ENCODE measurements around the gene AHRR.
"Not testable (repeated sequence)": the region's sequence is repeated elsewhere in the genome, so short reads cannot be mapped to it uniquely, and the experiment has no call there.

AHRR gene

DNA sequence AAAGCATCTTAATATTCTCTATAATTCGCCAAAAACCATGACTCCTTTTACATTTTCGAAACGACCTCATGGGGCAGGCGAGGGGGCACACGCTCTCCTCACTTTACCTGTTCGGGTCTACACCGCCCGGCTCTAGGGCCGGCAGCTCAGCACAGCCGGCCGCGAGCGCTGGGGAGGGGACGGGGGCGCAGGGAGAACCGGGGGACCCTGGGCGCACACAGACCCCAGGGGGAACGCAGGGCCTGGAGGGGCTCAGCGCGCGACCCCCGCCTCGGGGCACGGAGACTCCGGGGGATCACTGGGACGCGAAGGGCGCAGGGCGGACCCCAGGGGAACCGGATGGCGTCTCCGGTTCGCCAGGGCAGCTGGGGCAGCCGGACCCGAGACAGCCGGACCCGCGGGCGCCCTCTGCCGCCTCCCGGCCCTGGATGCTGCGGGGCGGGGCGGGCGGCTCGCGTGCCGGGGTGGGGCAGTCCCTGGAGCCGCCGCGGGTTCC, at the start of gene AHRR:
AHRR (plus strand) TSS at position 485 of the 496 bp plus-strand sequence. CDS start 22,189 bp downstream, outside the sequence.
- peak; percentile 67 for DNase-seq

DNA sequence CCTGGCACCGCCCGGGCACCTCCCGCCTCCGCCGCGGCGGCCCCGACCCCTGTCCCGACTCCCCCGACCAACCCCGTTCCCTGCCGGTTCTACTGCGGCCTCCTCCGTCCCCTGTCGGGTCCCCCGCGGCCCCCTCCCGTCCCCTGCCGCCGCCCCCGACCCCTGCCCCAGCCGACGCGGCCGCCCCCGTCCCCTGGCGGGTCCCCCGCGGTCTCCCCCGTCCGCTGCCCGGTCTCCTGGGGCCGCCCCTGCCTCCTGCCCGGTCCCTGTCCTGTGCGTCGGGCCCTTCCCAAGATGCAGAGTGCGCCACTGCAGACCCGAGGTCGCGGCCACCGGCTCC, 49.7 kb upstream of the AHRR start:
- DNase-seq, result not testable (repeated sequence)

DNA sequence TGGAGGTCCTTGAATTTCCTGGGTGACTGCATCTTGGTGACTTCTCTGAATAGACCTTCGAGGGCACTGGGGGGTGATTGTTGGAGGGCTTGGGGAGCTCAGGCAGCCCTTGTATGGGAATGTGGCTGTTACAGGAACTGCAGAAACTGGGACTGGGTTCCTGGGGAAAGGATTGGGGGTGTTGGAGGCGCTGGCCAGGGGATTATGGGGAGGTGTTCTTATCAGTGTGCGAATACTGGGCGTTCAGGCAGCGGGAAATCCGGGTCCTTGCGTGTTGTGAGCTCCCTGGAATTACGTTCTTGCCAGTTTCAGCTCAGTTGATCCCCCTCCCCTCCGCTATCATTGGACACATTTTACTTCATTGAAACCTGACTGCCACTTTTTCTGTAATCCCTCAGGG, 48.4 kb upstream of the AHRR start:
- not testable (repeated sequence) for DNase-seq

GRCh38 chr5:273491-273890, 48.0 kb upstream of the AHRR start:
- DNase-seq, result not testable (repeated sequence)

- DNase-seq, result not testable (repeated sequence)
These were observed 47.2 kb upstream of the AHRR start for GRCh38 chr5:274346-274745.

DNA sequence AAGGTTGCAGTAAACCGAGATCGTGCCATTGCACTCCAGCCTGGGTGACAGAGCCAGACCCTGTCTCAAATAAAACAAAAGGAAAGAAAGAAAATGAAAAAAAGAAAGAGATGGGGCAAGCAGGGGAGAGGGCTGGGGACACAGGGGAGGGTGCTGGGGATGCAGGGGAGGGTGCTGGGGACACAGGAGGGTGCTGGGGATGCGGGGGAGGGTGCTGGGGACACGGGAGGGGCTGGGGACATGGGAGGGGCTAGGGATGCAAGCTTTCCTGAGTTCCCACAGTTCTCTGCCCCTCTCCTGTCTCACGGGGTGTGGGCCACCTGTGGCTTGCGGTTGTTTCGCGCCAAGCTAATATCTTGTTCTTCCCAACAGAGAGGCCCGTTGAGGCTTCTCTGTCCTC, 42.9 kb upstream of the AHRR start:
- no peak for DNase-seq

- DNase-seq, result not testable (repeated sequence)
These were observed 42.4 kb upstream of the AHRR start for GRCh38 chr5:279051-279665.

- no peak for DNase-seq
These were observed 35.4 kb upstream of the AHRR start for GRCh38 chr5:285991-286557.

DNA sequence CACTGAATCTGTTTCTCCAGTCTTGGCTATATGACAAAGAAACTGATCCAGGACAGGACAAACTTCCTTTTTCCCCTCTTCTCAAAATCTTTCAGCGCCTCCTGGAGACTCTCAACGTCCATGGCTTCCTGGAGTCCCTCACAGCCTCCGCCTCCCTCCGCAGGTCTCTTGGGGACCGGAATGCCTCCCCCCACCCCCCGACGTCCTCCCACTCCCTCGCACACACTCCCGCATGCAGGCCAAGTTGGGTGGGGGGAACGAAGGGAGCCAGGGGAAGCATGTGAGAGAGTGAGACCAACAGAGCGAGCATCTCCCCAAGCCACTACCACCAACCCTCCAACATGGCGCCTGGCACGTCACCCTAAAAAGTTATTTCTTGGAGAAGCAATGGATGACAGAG, 31.3 kb upstream of the AHRR start:
- DNase-seq, result not testable (repeated sequence)

DNA sequence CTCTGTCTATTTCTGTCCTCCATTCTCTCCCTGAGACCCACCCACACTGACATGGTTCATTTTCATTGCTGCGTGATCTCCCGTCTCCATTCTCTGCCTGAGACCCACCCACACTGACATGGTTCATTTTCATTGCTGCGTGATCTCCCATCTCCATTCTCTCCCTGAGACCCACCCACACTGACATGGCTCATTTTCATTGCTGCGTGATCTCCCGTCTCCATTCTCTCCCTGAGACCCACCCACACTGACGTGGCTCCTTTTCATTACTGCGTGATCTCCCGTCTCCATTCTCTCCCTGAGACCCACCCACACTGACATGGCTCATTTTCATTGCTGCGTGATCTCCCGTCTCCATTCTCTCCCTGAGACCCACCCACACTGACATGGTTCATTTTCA, 30.2 kb upstream of the AHRR start:
- DNase-seq, result not testable (repeated sequence)

GRCh38 chr5:294788-295187, 26.7 kb upstream of the AHRR start:
- not testable (repeated sequence) for DNase-seq

DNA sequence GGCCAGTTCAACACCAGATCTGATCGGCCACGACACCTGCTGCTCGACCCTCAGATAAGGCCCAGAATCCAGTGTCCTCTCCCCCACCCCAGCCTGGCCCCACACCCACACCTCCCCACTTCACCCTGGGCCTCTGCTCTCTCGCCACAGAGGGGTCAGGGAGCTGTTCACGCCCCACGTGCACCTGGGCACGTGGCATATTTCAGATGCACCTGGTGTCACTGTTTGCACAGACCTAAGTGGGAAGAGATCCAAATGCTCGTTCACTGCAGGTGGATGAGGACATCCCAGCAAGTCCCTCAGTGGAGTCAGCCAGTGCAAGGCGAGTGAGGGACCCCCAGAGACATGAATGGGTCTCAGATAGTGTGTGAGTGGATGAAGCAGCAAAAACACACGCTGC, 25.3 kb upstream of the AHRR start:
- not testable (repeated sequence) for DNase-seq

- DNase-seq, result not testable (repeated sequence)
These were observed 24.6 kb upstream of the AHRR start for GRCh38 chr5:296954-297353.

DNA sequence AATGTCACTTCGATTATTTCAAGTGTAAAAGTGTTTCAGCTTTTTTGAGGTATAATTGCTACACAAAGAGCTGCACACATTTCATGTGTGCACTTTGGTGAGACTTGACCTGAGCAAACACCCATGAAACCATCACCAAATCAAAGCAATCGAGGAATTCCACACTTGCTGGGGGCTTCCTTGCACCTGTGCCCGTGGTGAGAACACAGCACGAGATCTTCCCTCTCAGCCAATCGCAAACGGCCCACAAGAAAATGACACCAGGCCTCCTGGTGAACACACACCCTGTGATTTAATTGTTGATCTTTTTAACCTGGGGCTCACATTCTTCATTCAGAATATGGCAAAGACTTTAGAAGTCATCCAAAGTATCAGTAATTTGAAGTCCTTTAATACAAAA, 24.1 kb upstream of the AHRR start:
- not testable (repeated sequence) for DNase-seq

DNA sequence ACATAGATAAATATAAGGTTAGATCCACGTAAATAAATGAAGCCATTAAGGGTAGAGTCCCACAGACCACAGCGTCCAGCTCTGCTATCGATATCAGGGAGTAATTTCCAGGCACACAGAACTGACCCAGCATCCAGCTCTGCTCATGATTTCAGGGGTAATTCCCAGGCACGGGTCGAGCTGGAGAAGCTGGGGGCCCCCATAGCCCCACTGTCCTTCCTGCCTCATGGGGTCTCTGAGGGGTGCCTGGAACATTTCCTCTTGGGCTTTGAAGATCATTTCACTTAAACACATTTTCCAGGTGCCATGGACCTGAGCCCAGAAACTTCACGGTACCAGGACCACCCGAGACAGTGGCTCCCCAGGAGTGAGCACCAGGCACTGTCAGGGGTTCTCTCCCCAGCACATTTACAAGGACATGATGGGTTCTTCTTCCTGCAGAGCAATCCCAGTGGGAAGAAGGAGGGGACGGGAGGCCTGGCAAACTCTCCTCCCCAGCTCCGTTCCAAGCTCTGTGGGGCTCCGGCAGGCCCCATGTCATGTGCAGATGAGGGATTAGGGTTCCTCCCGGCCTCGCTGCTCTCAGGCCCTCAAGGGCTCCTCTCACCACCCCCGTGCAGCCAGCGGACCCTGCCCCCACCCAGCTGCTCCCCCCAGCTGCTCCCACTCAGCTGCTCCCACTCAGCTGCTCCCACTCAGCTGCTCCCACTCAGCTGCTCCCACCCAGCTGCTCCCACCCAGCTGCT, 23.4 kb upstream of the AHRR start:
- not testable (repeated sequence) for DNase-seq

- DNase-seq, result no peak
These were observed 22.8 kb upstream of the AHRR start for GRCh38 chr5:298737-299125.

DNA sequence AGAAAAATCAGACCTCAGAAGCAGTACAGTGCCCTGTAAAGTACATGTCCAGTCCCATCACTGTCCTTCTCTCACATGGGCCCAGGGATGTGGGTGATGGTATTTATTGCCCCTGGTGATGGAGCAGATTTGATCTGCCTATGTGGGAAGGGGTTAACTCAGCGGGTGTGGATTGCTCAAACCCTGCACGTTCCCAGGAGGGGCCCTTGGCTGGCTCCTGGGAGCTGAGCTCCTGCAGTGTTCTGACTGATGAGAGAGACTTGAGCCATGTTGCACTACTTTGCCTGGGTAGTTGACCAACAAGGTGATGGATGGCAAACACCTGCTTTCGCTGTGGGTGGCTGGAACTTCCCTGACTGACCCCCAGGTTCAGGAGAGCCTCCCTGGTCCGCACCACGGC, 21.6 kb upstream of the AHRR start:
- DNase-seq, result not testable (repeated sequence)

DNA sequence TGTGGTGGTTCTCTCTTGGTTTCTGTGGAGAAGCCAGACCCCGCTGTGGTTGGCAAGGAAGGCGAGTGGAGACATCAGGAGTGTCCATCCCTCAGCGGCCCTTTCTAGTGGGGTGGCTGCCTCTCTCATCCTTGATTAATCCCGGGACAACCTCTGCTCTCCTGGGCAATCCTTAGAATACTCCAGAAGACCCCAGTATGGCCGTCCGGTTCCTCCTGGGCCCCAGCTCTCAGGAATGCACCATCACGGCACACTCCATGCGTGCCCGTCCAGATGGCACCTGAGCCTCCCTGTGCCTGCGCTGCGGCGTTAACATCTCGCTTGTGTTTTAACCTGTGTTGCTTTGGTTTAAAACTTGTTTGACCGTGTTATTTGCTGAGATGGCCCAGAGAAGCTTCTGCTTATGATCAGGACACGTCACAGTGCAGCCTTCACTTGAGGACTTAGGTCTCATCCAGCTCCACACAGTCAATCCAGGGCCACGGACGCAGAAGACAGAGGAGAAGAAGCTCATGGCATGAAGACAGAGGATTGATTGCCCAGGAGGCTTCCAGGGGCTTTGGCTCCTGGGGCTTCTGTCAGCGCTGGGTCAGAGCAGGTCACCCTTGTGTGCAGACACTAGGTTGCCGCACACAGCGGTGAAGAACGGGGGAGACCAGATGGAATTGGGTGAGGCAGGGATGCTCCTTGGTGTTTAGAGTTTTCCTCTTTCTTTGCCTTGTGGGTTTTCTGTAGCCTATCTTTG, 20.7 kb upstream of the AHRR start:
- DNase-seq, result not testable (repeated sequence)

DNA sequence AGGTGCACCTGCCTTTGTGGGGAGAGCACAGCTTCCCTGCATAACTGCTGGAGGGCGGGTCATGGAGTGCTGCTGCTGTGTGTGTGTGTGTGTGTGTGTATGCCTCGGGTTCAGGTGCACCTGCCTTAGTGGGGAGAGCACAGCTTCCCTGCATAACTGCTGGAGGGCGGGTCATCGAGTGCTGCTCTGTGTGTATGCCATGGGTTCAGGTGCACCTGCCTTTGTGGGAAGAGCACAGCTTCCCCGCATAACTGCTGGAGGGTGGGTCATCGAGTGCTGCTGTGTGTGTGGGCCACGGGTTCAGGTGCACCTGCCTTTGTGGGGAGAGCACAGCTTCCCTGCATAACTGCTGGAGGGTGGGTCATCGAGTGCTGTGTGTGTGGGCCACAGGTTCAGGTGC, 19.1 kb upstream of the AHRR start:
- not testable (repeated sequence) for DNase-seq

GRCh38 chr5:302966-303365, 18.5 kb upstream of the AHRR start:
- no peak for DNase-seq

DNA sequence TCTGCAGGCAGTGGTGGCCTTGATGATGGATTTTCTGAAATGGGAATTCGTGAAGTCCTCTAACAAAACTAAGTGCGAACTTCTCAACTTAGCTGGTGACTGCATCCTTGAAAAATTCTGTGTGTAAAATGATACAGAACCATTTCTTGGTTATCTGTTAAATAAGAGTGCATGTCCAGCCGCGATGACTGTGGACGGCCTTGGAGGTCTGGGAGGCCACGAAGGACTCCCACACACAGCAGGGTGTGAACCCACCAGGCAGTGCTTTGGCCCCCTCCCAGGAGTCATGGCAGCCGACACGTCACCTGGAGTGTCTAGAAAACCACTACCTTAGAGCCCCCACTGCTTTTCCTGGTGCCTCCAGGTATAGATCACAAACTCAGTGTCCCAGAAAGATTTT, 17.8 kb upstream of the AHRR start:
- not testable (repeated sequence) for DNase-seq

DNA sequence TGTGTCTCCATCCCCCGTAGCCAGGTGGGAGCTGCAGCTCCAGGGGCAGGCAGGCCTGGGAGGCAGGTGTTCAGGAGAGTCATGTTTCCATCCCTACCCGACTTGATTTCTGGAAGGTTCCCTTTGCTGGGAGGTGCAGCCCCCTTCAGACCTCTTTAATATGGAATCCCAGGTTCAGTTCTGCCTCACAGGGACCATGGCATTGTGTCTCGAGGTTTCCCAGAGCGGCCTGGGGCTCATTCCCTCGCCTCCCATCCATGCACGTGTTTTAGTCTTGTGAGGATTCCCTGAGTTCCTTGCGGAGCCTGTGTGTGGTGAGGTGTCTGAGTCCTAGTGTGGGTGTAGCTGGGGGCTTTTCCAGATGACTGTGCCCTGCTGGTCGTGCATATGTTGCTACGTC, 16.5 kb upstream of the AHRR start:
- DNase-seq, result no peak

DNA sequence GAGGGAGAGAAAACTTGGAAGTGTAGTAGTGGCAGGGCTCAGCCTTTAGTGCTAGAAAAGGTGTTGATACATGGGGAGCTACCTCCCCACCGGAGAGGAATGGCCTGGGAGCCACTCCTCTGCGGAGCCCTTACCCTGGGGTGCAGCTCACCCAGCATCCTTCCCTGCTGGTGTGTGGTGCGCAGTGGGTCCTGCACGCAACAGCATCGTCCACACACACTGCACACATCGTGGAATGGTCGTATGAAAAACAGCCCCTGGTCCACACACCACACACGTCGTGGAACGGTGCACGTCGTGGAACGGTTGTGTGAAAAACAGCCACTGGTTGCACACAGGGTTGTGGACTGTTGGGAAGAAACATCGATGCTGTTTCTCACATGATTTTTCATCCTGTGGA, 16.1 kb upstream of the AHRR start:
- DNase-seq, result no peak
